Spleen (tissue), 7 donors: ENCODE data around the gene SLC22A7.

Experiments
- CTCF ChIP-seq, 11 experiments: fragments of 200-600 bp in 7 of 11; fragments of 450-650 bp in 4 of 11; sonication (generic) in 4 of 11; IDR thresholded peaks in 8 of 11; conservative IDR thresholded peaks in 3 of 11; 1 replicate in 7 of 11; 2 replicates in 4 of 11; pipeline versions ENCODE4 v1.4.0 to v1.8.0; 2016 to 2021; ENCODE audit warnings: antibody characterized with exemption in 11 of 11, inconsistent platforms in 4 of 11, mild to moderate bottlenecking in 1 of 11
- POLR2A ChIP-seq, 3 donors: fragments of 450-650 bp; IDR thresholded peaks; one replicate each; pipeline ENCODE4 v1.5.1; 2017; ENCODE audit warnings: antibody characterized with exemption in 3 of 3, mild to moderate bottlenecking in 1 of 3
- donor health status: DM: no; HTN: no; CAD: no; lungs with moderate emphysema.
- donor health status: DM: no; HTN: no; CAD: no.
- donor health status: DM: no; HTN: no; CAD: no.

GRCh38 chr6:43274916-43275597 lies 23.0 kb upstream of the SLC22A7 start:
- TF ChIP-seq CTCF (IDR thresholded peaks at IDR 0.05 in 8 of 11, conservative IDR thresholded peaks at IDR 0.05 in 3 of 11), result no peak
- TF ChIP-seq POLR2A (IDR thresholded peaks at IDR 0.05), result no peak
